Measurements from ENCODE around the gene SVEP1.

DNA sequence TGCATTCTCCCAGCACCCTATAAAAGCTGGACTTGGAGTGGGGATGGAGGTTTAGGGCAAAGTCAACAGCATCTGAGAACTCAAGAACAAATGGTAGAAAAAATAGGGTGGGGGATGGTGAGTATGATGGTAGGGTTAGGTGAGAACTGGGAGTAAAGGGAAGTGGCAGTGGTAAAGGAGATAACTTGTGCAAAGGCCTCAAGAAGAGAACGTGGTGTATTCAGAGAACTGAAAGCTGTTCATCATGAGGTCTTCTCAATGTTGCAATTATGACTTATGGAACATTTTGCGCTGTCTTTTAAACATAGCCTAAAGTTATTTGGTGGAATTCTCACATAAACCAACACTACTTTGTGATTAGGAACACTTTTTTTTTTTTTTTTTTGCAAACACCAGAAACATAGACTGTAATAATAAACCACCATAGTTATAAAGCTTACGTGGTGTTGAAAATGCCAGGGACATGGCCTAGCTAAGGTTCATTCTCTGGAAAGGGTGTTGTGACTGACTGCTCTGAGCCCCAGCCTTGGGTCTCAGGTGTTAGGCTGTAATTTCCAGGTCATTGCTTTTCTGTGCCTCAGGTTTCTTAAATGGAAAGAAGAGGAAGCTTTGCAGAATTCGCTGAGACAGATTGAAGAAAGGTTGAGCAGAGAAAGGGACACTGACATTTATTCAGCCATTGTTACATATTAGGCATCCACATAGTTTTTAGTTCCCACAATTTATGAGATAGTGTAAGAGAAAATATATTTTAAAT, 222.7 kb downstream of the SVEP1 start:
- TF ChIP-seq EZH2 (IDR thresholded peaks at IDR 0.05; ENCODE audit: borderline replicate concordance, low read depth, low read length, severe bottlenecking): no peak
- TF ChIP-seq, protein P1, sequence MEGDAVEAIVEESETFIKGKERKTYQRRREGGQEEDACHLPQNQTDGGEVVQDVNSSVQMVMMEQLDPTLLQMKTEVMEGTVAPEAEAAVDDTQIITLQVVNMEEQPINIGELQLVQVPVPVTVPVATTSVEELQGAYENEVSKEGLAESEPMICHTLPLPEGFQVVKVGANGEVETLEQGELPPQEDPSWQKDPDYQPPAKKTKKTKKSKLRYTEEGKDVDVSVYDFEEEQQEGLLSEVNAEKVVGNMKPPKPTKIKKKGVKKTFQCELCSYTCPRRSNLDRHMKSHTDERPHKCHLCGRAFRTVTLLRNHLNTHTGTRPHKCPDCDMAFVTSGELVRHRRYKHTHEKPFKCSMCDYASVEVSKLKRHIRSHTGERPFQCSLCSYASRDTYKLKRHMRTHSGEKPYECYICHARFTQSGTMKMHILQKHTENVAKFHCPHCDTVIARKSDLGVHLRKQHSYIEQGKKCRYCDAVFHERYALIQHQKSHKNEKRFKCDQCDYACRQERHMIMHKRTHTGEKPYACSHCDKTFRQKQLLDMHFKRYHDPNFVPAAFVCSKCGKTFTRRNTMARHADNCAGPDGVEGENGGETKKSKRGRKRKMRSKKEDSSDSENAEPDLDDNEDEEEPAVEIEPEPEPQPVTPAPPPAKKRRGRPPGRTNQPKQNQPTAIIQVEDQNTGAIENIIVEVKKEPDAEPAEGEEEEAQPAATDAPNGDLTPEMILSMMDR (IDR thresholded peaks at IDR 0.05; ENCODE audit: borderline replicate concordance, extremely low read depth, low read length, poor library complexity, severe bottlenecking): no peak
